Activated CD4-positive, alpha-beta T cell treated with anti-CD3 and anti-CD28 coated beads, Interleukin-2, amount 50 U/mL, for 4 hours (primary cell): Measurements from ENCODE around the gene NGRN.
"Not testable (repeated sequence)": the region's sequence is repeated elsewhere in the genome, so short reads cannot be mapped to it uniquely, and the experiment has no call there.

Experiments used
- DNase-seq, 2 experiments: peaks; one replicate each; pipeline ENCODE4 v3.0.0-alpha.2; 2020

NGRN gene

GRCh38 chr15:90234096-90234988, 31.1 kb upstream of the NGRN start, which contains the start of gene GDPGP1:
GDPGP1 (plus strand) TSS chr15:90234209; CDS start chr15:90240909, 6,700 bp downstream.
- no peak for DNase-seq

GRCh38 chr15:90239371-90239770, 26.1 kb upstream of the NGRN start:
- no peak for DNase-seq

GRCh38 chr15:90240856-90241255, 24.6 kb upstream of the NGRN start:
- DNase-seq: no peak

GRCh38 chr15:90241343-90242192, 23.9 kb upstream of the NGRN start:
- DNase-seq: no peak

GRCh38 chr15:90243943-90244639, 21.4 kb upstream of the NGRN start:
- no peak for DNase-seq

GRCh38 chr15:90248789-90249202, 16.7 kb upstream of the NGRN start:
- no peak for DNase-seq

GRCh38 chr15:90249203-90249863, 16.1 kb upstream of the NGRN start, which contains the start of gene TTLL13:
TTLL13 (plus strand) TSS chr15:90249556; CDS start chr15:90250631, 1,075 bp downstream.
- peak; percentile 53 to 54 for DNase-seq

- no peak for DNase-seq
Observed at GRCh38 chr15:90257776-90258175, 7.7 kb upstream of the NGRN start.

- DNase-seq: no peak
Observed at GRCh38 chr15:90259524-90259923, 5.9 kb upstream of the NGRN start.

- DNase-seq: not testable (repeated sequence)
Observed at GRCh38 chr15:90260731-90261130, 4.7 kb upstream of the NGRN start.

GRCh38 chr15:90261811-90262210, 3.7 kb upstream of the NGRN start:
- no peak for DNase-seq

- no peak for DNase-seq
Observed at GRCh38 chr15:90262426-90262825, 3.0 kb upstream of the NGRN start.

GRCh38 chr15:90264671-90265070, 801 bp upstream of the NGRN start:
- DNase-seq: peak in 1 of 2 experiments; percentile 8

GRCh38 chr15:90266061-90266431, 574 bp downstream of the NGRN start:
- DNase-seq: peak; percentile 26 to 27

- peak in 1 of 2 experiments; percentile 9 for DNase-seq
Observed at GRCh38 chr15:90266485-90266884, 1.0 kb downstream of the NGRN start.

- no peak for DNase-seq
Observed at GRCh38 chr15:90268415-90268814, 2.9 kb downstream of the NGRN start.

GRCh38 chr15:90270502-90271150, 5.2 kb downstream of the NGRN start:
- no peak for DNase-seq

GRCh38 chr15:90271459-90272166, 6.1 kb downstream of the NGRN start:
- no peak for DNase-seq

GRCh38 chr15:90278467-90278866, 13.0 kb downstream of the NGRN start:
- DNase-seq: not testable (repeated sequence)

GRCh38 chr15:90280743-90281142, 15.3 kb downstream of the NGRN start:
- DNase-seq: not testable (repeated sequence)

GRCh38 chr15:90281637-90282036, 16.2 kb downstream of the NGRN start:
- not testable (repeated sequence) for DNase-seq
